IMR-90 (cell line): ENCODE data around the gene RALGAPA1. TPM values are rescaled to one million over a fixed set of nuclear protein-coding genes. Genes with fewer than 3 reads are reported as not detected.

ENCODE experiments used
- ATAC-seq: fragments of 200-7000 bp; cut with Tn5 transposase; 2 replicates; pipeline ENCODE4 v1.9.1; 2020; ENCODE audit warnings: low read depth, mild to moderate bottlenecking, moderate library complexity
- BruUV-seq: library from RNA; stranded (reverse); fragments of 400-500 nt; replicated peaks from 2 replicates; lab custom pipeline; 2021; lab: Mats Ljungman, UMichigan
- CTCF ChIA-PET: fragments of 300-600 bp; formaldehyde crosslinking; extraction: SDS; loops from one replicate; lab custom pipeline; 2021; ENCODE audit warnings: antibody characterized with exemption; lab: Yijun Ruan, JAX
- POLR2A ChIA-PET: fragments of 300-600 bp; sonication (Branson Sonifier 250); formaldehyde crosslinking; loops from one replicate; lab custom pipeline; 2022; ENCODE audit warnings: antibody characterized with exemption; ENCODE audit not compliant: unreplicated experiment; lab: Charles Lee
- DNase-seq: peaks from one replicate; pipeline ENCODE4 v3.0.0; 2013
- H2AFZ ChIP-seq: replicated peaks from 2 replicates; pipeline ENCODE3; 2013; ENCODE audit warnings: low read length, mild to moderate bottlenecking; ENCODE audit not compliant: poor library complexity
- H2AK5ac ChIP-seq: 2 replicates; pipeline ENCODE4 v1.6.1; 2013; ENCODE audit warnings: low read depth, low read length, inconsistent platforms
- H2AK9ac ChIP-seq: replicated peaks from 2 replicates; pipeline ENCODE3; 2013; ENCODE audit warnings: mild to moderate bottlenecking, low read depth, low read length, moderate library complexity; ENCODE audit not compliant: poor library complexity
- H2BK120ac ChIP-seq: 2 replicates; pipeline ENCODE4 v1.6.1; 2013; ENCODE audit warnings: low read depth, low read length, inconsistent platforms
- H2BK15ac ChIP-seq: 3 replicates; pipeline ENCODE4 v1.6.1; 2013; ENCODE audit warnings: low read depth, low read length, inconsistent platforms
- H2BK20ac ChIP-seq: 2 replicates; pipeline ENCODE4 v1.6.1; 2013; ENCODE audit warnings: low read depth, mild to moderate bottlenecking, inconsistent platforms, low read length, moderate library complexity
- H2BK5ac ChIP-seq: 2 replicates; pipeline ENCODE4 v1.6.1; 2013; ENCODE audit warnings: mild to moderate bottlenecking, low read depth, low read length, inconsistent platforms; ENCODE audit not compliant: poor library complexity, severe bottlenecking
- H3K14ac ChIP-seq: replicated peaks from 2 replicates; pipeline ENCODE4 v1.6.1; 2013; ENCODE audit warnings: low read depth, low read length, inconsistent platforms
- H3K18ac ChIP-seq: 2 replicates; pipeline ENCODE4 v1.6.1; 2013; ENCODE audit warnings: low read depth, low read length, control low read depth
- H3K23ac ChIP-seq: 2 replicates; pipeline ENCODE4 v1.6.1; 2013; ENCODE audit warnings: low read depth, low read length, inconsistent platforms
- H3K27ac ChIP-seq: 2 replicates; pipeline ENCODE4 v1.5.1; 2013; ENCODE audit warnings: mild to moderate bottlenecking, control low read depth, low read length; ENCODE audit not compliant: insufficient read depth
- H3K27me3 ChIP-seq: 2 replicates; pipeline ENCODE4 v1.6.1; 2013; ENCODE audit warnings: low read length; ENCODE audit not compliant: control insufficient read depth, insufficient read depth
- H3K36me3 ChIP-seq: 2 replicates; pipeline ENCODE4 v1.6.1; 2013; ENCODE audit warnings: low read length, mixed read lengths; ENCODE audit not compliant: control insufficient read depth, insufficient read depth
- H3K4ac ChIP-seq: 2 replicates; pipeline ENCODE4 v1.6.1; 2013; ENCODE audit warnings: low read depth, low read length, inconsistent platforms
- H3K4me1 ChIP-seq: 2 replicates; pipeline ENCODE4 v1.6.1; 2013; ENCODE audit warnings: low read length, mixed read lengths; ENCODE audit not compliant: control insufficient read depth, insufficient read depth
- H3K4me2 ChIP-seq: 2 replicates; pipeline ENCODE4 v1.6.1; 2013; ENCODE audit warnings: low read depth, mild to moderate bottlenecking, control low read depth, low read length, moderate library complexity
- H3K4me3 ChIP-seq: 2 replicates; pipeline ENCODE4 v1.5.1; 2013; ENCODE audit warnings: low read depth, mild to moderate bottlenecking, control low read depth, low read length, moderate library complexity; ENCODE audit not compliant: insufficient read depth
- H3K56ac ChIP-seq: 2 replicates; pipeline ENCODE4 v1.6.1; 2013; ENCODE audit warnings: low read length, inconsistent platforms; ENCODE audit not compliant: insufficient read depth; ENCODE audit errors: extremely low read depth
- H3K79me1 ChIP-seq, 2 experiments: 2 replicates each; pipeline ENCODE4 v1.6.1; 2013; ENCODE audit warnings: low read length in 2 of 2, inconsistent platforms in 1 of 2, low read depth in 1 of 2
- H3K9ac ChIP-seq: 2 replicates; pipeline ENCODE4 v1.6.1; 2013; ENCODE audit warnings: low read depth, low read length, control low read depth
- H3K9me1 ChIP-seq: 2 replicates; pipeline ENCODE4 v1.6.1; 2013; ENCODE audit warnings: low read length, inconsistent platforms; ENCODE audit not compliant: insufficient read depth
- H3K9me3 ChIP-seq: 2 replicates; pipeline ENCODE4 v1.6.1; 2013; ENCODE audit warnings: low read length; ENCODE audit not compliant: control insufficient read depth, insufficient read depth
- H4K20me1 ChIP-seq: 2 replicates; pipeline ENCODE4 v1.6.1; 2013; ENCODE audit warnings: low read length, inconsistent platforms; ENCODE audit not compliant: insufficient read depth
- H4K5ac ChIP-seq: 2 replicates; pipeline ENCODE4 v1.6.1; 2013; ENCODE audit warnings: mild to moderate bottlenecking, low read depth, low read length, control low read depth
- H4K8ac ChIP-seq, 2 experiments: 2 replicates each; pipeline ENCODE4 v1.6.1; 2013; ENCODE audit warnings: low read depth in 2 of 2, low read length in 2 of 2, control low read depth in 1 of 2, inconsistent platforms in 1 of 2
- H4K91ac ChIP-seq: 2 replicates; pipeline ENCODE4 v1.6.1; 2013; ENCODE audit warnings: low read depth, low read length, inconsistent platforms; ENCODE audit not compliant: insufficient read depth
- MAFK ChIP-seq: IDR thresholded peaks from 2 replicates; pipeline ENCODE4 v1.6.1; 2012; ENCODE audit warnings: low read depth, low read length, improper control_type of control experiment
- POLR2A ChIP-seq: IDR thresholded peaks from 2 replicates; pipeline ENCODE4 v1.6.1; 2012; ENCODE audit warnings: mild to moderate bottlenecking, low read depth, low read length
- dilution Hi-C: fragments of 300-500 bp; cut with HindIII; formaldehyde crosslinking; loops from one replicate; pipeline ENCODE4 v1.14.3; 2018; ENCODE audit warnings: low sequenced_read_pairs; ENCODE audit not compliant: unreplicated experiment
- in situ Hi-C: fragments of 300-500 bp; cut with MboI; formaldehyde crosslinking; loops from 3 replicates; pipeline ENCODE4 v1.14.3; 2019; ENCODE audit warnings: low sequenced_read_pairs, inconsistent platforms, mixed read lengths
- intact Hi-C: fragments of 100-400 bp; cut with micrococcal nuclease; formaldehyde crosslinking; loops from 2 replicates; pipeline ENCODE4 v1.10.0; 2022
- polyA plus RNA-seq, 3 experiments: library from polyadenylated mRNA; depleted of rRNA; stranded (reverse); fragments of >200 nt; gene quantifications; 2 replicates each; pipeline ENCODE4 v1.2.3, GENCODE V29; 2012; ENCODE audit warnings: low replicate concordance in 1 of 3
- total RNA-seq: library from RNA; depleted of rRNA; stranded (reverse); fragments of >200 nt; gene quantifications from 2 replicates; pipeline ENCODE4 v1.2.3, GENCODE V29; 2012

Gene RALGAPA1
- total and polyA plus RNA-seq, 2 of the 4 experiments (the other 2 are of a cell fraction) = 5.1 to 25.6 TPM

DNA sequence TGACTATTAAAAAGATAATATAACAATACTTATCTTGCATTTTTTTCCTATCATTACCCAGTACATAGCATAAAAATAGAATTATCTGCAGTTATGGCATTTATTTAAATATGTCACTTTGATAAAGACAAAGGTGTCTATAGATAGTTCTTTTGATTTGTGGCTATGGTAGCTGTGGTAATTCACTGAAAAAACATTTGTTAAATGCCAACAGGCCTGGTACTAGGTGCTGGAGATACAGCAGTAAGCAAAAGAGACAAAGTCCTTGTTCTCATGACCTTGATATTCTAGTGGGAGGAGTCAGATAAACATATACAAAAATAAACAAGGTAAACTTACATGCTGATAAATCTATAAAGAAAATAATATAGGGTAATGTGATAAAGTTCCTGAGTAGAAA lies 230.5 kb downstream of the RALGAPA1 start:
- H3K14ac ChIP-seq = no peak overlapping the region
- no peak overlapping the region for H2BK5ac ChIP-seq
- no peaks in the 10 kb centered on the region for H3K9me1 ChIP-seq
- no peak for ATAC-seq
- no peak overlapping the region for H2AK5ac ChIP-seq
- H2BK120ac ChIP-seq = no peak overlapping the region
- H3K27ac ChIP-seq = no peak overlapping the region
- intact Hi-C loops = no loop called here
- H2AK9ac ChIP-seq = no peak overlapping the region
- H4K20me1 ChIP-seq = no peaks in the 10 kb centered on the region
- no peak overlapping the region for H3K4me3 ChIP-seq
- H2BK15ac ChIP-seq = no peak overlapping the region
- BruUV-seq = no TSS peak
- H4K5ac ChIP-seq = no peak overlapping the region
- POLR2A ChIA-PET = no interaction called here
- H2BK20ac ChIP-seq = no peak overlapping the region
- in situ Hi-C loops = no loop called here
- no peak overlapping the region for H3K4ac ChIP-seq
- H3K4me2 ChIP-seq = no peak overlapping the region
- dilution Hi-C loops = no loop called here
- no peaks in the 10 kb centered on the region for H3K9me3 ChIP-seq
- no peak overlapping the region for H3K23ac ChIP-seq
- H3K4me1 ChIP-seq = no peaks in the 10 kb centered on the region
- no peaks in the 10 kb centered on the region for H3K36me3 ChIP-seq
- no peaks in the 10 kb centered on the region for H3K27me3 ChIP-seq
- H3K9ac ChIP-seq = no peak overlapping the region
- no peak for DNase-seq
- TF ChIP-seq MAFK (no peak), POLR2A (no peak)
- H3K18ac ChIP-seq = no peak overlapping the region
- no peaks in the 10 kb centered on the region for H3K79me1 ChIP-seq
- H4K91ac ChIP-seq = no peak overlapping the region
- CTCF ChIA-PET = interaction anchor here (0.6 kb wide), 1 partner anchor 235 kb away, joined by 3 read pairs; no protein-coding TSS in a partner anchor
- no peak overlapping the region for H4K8ac ChIP-seq
- H2AFZ ChIP-seq = no peak overlapping the region
- H3K56ac ChIP-seq = no peak overlapping the region
